GOT3 (cell line): ENCODE data around the gene NDUFA8.
"Not testable (repeated sequence)": the region's sequence is repeated elsewhere in the genome, so short reads cannot be mapped to it uniquely, and the experiment has no call there.

Experiments used
- DNase-seq: peaks from one replicate; lab custom pipeline; 2025; ENCODE audit warnings: mixed read lengths; lab: John Stamatoyannopoulos, UW

NDUFA8 gene

DNA sequence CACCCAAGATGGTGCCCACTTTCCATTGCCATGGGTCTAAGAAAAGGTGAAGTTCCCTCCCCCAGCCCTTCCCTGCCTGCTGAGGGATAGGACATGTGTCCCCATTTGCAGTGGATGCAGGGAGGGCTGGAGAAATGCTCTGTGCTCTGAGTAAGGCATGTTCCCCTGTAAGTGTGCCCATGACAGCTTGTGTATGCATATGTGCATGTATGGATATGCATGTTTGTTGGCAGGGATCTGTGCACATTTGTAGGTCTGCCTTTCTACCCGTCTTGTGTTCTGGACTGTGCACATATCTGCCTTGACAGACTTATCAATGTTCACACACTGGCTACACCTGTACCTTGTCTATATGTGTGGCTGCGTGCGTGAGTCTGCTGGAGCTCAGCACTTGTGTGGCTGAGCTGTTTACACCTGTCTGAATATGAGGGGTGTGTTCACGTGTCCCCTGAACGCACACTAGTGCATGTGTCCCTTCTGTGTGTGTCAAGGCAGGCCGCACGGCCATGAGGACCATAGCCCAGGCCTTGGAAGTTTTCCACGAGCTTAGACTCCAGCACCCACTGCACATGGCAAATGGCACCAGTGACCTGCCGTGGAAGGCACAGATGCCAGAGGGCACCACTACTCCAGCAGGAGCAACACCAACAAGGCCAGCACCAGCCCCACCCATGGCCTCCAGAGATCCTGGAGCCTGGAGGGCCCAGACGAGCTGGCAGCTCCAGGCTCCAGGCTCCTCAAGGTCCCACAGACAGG is 39.1 kb downstream of the NDUFA8 start:
- no peak for DNase-seq

GRCh38 chr9:122119721-122120120 is 39.9 kb downstream of the NDUFA8 start:
- no peak for DNase-seq

DNA sequence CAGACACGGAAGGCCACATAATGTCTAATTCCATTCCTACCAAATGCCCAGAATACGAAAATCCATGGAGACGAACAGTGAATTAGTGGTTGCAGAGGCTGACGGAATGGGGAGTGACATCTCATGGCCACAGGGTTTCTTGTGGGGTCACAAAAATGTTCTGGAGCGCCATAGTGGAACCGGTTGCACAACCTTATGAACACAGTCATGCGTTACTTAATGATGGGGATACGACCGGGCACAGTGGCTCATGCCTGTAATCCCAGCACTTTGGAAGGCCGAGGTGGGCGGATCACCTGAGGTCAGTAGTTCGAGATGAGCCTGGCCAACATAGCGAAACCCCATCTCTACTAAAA is 40.4 kb downstream of the NDUFA8 start:
- no peak for DNase-seq

DNA sequence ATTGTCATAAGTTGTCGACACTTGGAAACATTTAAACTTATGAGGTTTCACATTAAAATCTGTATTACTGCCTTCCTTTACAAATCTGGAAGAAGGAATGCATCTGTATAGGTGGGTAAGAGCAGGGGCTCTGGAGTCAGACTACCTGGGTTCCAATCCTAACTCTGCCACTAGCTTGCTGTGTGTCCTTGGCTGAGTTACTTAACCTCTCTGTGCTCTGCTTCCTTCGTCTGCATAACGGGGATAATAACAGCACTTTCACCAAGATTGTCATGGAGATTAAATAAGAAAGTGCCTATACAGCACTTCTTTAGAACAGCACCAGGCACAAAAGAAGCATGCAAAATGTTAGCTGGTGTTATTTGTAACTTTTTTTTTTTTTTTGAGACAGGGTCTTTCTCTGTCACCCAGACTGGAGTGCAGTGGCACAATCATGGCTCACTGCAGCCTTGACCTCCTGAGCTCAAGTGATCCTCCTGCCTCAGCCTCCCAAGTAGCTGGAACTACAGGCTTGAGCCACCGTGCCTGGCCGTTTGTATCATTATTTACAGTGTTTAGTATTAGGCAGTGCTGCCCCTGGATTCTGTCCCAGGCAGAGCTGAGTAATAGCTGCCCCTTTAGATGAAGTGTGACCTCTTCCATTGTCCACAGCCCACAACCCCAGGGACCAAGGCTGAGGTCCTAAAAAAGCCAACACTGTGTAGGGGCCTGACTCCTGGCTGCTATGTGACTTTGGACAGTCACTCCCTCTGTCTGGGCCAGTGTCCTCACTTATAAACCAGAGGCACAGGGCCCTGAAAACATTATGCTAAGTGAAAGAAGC is 41.0 kb downstream of the NDUFA8 start:
- DNase-seq, result no peak

DNA sequence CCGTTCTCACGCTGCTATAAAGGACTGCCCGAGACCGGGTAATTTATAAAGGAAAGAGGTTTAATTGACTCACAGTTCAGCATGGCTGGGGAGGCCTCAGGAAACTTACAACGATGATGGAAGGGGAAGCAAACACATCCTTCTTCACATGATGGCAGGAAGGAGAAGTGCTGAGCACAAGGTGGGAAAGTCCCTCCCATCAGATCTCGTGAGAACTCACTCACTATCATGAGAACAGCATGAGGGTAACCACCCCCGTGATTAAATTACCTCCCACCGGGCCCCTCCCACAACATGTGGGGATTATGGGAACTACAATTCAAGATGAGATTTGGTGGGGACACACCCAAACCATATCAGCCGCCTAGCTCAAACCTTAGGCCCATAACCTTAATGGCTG is 42.3 kb downstream of the NDUFA8 start:
- not testable (repeated sequence) for DNase-seq

GRCh38 chr9:122116448-122117173 is 43.0 kb downstream of the NDUFA8 start:
- DNase-seq, result no peak

GRCh38 chr9:122116040-122116439 is 43.5 kb downstream of the NDUFA8 start:
- no peak for DNase-seq

- no peak for DNase-seq
Measured at GRCh38 chr9:122115176-122116035, 44.2 kb downstream of the NDUFA8 start.

DNA sequence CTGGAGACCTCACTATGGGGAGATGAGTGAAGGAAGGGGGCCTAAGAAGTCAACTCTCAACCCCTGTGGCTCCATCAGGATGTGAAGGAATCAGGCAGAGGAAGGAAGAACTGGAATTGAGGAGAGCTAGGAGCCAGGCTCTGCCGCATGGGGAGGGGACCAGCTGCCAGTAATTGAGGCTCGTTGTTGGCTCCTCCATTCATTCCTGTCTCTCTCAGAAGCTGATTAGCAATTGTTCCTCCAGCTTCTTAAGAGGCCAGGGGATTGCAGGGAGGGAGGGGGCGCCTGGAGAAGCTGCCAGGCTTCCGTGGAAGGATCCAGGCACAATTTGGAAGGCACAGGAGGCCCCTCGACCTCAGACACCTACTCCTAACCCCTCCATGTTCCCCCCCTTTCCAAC is 46.0 kb downstream of the NDUFA8 start:
- no peak for DNase-seq

GRCh38 chr9:122112238-122112637 is 47.3 kb downstream of the NDUFA8 start:
- no peak for DNase-seq

DNA sequence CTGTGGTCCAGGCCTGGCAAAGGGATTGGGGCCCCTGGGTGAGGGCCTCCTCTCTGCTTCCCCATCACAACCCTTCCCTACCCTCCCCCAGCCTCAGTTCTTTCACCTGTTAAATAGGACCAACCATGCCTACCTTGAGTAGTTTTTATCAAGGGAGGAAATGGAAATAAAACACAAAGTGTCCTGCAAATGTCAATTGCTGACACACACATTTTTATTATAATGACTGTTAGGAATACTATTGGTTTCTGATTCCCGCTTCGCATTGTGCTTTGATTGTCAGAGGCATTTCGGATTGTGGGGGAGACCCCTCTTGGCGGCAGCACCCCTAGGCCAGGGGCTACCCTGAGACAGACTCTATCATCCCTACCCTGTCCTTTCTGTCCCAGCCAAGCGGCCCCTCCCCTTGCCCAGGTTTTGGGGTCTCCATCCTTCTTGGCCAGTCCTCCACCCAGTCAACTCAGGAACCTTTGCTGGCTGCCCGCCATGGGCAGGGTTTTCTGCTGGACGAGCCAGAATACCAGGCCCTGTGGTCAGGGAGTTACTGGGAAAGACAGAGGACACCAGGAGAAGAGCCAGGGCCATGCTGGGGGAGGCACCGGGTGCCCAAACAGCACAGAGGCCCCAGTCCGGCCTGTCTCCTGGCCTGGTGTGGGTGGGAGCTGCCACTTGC is 48.0 kb downstream of the NDUFA8 start:
- no peak for DNase-seq

- DNase-seq, result no peak
Measured at GRCh38 chr9:122110100-122110833, 49.3 kb downstream of the NDUFA8 start.

GRCh38 chr9:122109035-122109813 is 50.4 kb downstream of the NDUFA8 start:
- DNase-seq, result no peak

GRCh38 chr9:122107291-122107805 is 52.2 kb downstream of the NDUFA8 start:
- DNase-seq, result no peak

GRCh38 chr9:122106576-122106975 is 53.0 kb downstream of the NDUFA8 start:
- no peak for DNase-seq

DNA sequence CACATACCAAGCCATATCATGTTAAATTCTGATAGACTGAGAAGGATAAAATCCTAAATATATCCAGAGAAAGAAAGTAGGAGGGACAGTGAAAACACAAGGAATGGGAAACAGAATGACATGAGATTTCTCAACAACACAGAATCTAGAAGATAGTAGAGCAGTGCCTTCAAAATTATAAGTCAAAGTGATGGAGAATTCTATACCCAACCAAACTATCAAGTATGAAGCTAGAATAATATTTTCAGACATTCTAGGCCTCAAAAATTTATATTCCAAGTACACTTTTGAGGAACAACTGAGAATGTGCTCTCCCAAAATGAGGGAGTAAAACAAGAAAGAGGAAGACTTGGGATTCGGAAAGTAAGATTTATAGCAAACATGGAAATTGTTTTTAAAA is 55.6 kb downstream of the NDUFA8 start:
- no peak for DNase-seq

GRCh38 chr9:122102156-122102555 is 57.4 kb downstream of the NDUFA8 start:
- DNase-seq, result no peak

DNA sequence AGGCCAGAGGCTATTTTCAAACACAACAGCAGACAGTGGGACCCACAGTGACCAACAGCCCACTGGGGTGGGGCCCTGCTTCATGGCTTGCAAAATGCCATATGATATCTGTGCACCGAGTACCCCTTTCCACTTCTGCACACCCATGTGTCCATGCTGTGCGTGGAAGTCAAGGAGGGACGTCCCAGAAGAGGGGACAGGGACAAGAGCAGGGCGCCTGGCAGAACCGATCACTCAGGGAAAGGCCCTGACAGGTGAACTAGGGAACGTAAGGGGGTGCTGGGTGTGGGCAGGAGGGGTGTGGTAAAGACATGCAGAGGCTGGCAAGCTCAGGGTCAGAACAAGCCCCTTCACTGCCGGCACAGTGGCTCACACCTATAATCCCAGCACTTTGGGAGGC is 58.8 kb downstream of the NDUFA8 start:
- DNase-seq, result no peak

DNA sequence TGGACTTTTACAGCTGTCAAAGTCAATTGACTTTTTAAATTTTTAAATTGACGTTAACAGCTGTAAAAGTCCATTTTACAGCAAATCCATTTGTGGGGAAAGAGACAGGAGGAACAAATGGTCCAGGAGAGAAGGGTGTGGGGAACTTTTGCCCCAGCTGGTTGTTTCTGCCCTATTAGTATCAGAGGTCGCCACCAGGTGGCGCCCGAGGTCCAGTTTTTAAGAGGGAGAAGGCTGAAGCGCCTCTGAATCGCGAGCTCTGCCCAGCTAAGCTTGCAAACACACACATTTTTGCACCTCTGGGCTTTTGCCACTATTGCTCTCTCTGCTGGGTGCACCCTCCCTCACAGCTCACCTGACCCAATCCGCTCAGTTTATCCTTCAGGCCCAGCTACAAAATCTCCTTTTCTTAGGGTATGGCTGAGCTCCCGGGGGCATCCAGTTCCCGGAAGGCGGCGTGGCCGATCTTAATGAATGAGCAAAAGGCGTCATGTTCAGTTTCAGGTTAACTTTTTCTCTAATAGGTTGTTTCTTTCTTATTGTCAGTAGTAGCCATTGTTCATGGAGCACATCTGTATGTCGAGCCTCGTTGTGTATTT is 60.2 kb downstream of the NDUFA8 start:
- no peak for DNase-seq
